B cell (primary cell): ENCODE measurements around the gene KCTD14.

Source experiments
- CTCF ChIP-seq: fragments of 200-600 bp; IDR thresholded peaks from one replicate; pipeline ENCODE4 v1.8.0; 2022; ENCODE audit warnings: antibody characterized with exemption, mild to moderate bottlenecking
- EZH2 ChIP-seq: IDR thresholded peaks from 2 replicates; pipeline ENCODE4 v1.6.1; 2012; ENCODE audit warnings: borderline replicate concordance, low read depth, mild to moderate bottlenecking, moderate library complexity, low read length; ENCODE audit not compliant: insufficient read depth, poor library complexity, severe bottlenecking

GRCh38 chr11:78010304-78010703 lies 12.8 kb downstream of the KCTD14 start:
- no peak for TF ChIP-seq CTCF
- no peak for TF ChIP-seq EZH2
